Astrocyte (in vitro differentiated cells and primary cell): ENCODE data around the gene KLHDC10. TPM values are rescaled to one million over a fixed set of nuclear protein-coding genes. Genes with fewer than 3 reads are reported as not detected.

Experiments
- total RNA-seq: library from RNA; stranded (reverse); gene quantifications from 2 replicates; pipeline ENCODE4 v1.2.1, GENCODE V29; 2021

Gene KLHDC10
- total RNA-seq, 1 donor from 2014 or later = 33.2 TPM

Other genes with a start within 250 kb of the KLHDC10 start
- gene UBE2H, start 117.6 kb upstream of the KLHDC10 start, total RNA-seq = 171 and 194 TPM in 2 replicates
- gene ZC3HC1, start 19.2 kb upstream of the KLHDC10 start, total RNA-seq = 22.3 and 25.4 TPM in 2 replicates
- gene TMEM209, start 134.9 kb downstream of the KLHDC10 start, total RNA-seq = 14.6 and 15.1 TPM in 2 replicates
- gene SSMEM1, start 137.3 kb downstream of the KLHDC10 start, total RNA-seq = not detected in 2 replicates
- not detected in 2 replicates for gene CPA2, start 196.3 kb downstream of the KLHDC10 start, total RNA-seq
- gene CPA4, start 222.6 kb downstream of the KLHDC10 start, total RNA-seq = 98.6 and 111 TPM in 2 replicates